Liver (tissue), 3 donors: ENCODE results near the gene TCF7L1.

Experiments used
- ATF3 ChIP-seq: IDR thresholded peaks from 2 replicates; pipeline ENCODE4 v1.6.1; 2016; ENCODE audit warnings: antibody characterized with exemption
- EGR1 ChIP-seq, 2 donors: IDR thresholded peaks; 2 replicates each; pipeline ENCODE4 v1.6.1; 2016 to 2018; ENCODE audit warnings: antibody characterized with exemption in 2 of 2, low read depth in 2 of 2
- JUND ChIP-seq, 2 donors: IDR thresholded peaks; 2 replicates each; pipeline ENCODE4 v1.6.1; 2016; ENCODE audit warnings: antibody characterized with exemption in 2 of 2
- REST ChIP-seq: IDR thresholded peaks from 2 replicates; pipeline ENCODE4 v1.6.1; 2016; ENCODE audit warnings: antibody characterized with exemption, mild to moderate bottlenecking
- SP1 ChIP-seq: IDR thresholded peaks from 2 replicates; pipeline ENCODE4 v1.6.1; 2018; ENCODE audit warnings: antibody characterized with exemption, mild to moderate bottlenecking
- TAF1 ChIP-seq: conservative IDR thresholded peaks from 2 replicates; pipeline ENCODE4 v1.6.1; 2016; ENCODE audit warnings: antibody characterized with exemption, mild to moderate bottlenecking
- YY1 ChIP-seq: IDR thresholded peaks from 2 replicates; pipeline ENCODE4 v1.6.1; 2016; ENCODE audit warnings: antibody characterized with exemption, mild to moderate bottlenecking
- TF ChIP-seq, protein P1 (sequence below): fragments of 150-350 bp; IDR thresholded peaks from 2 replicates; pipeline ENCODE4 v1.5.1; 2017; ENCODE audit warnings: improper control_type of control experiment, low read depth, low read length; ENCODE audit not compliant: missing input control
- TF ChIP-seq, protein P2 (sequence below): IDR thresholded peaks from 2 replicates; pipeline ENCODE4 v1.6.1; 2016; ENCODE audit warnings: antibody characterized with exemption
- donor health status: healthy.
- donor health status: healthy.

DNA sequence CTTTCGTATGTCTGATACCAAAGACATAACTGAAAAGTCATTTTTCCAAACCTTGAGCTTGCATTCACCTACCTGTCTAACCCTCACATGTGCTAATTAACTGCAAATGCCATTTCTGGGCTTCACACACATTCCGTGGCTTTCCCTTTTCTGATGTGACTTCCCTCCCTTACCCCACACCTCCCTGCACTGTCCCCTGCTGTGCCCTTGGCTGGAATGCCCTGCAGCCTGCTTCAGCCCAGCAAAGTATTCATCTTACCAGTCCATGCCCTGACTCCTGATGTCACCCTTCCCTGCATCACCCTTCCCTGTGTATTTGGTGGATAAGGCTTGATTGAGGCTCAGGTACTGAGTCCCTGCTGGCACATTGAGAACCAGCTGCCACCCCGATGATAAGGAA lies 209.0 kb downstream of the TCF7L1 start:
- TF ChIP-seq, protein P1, sequence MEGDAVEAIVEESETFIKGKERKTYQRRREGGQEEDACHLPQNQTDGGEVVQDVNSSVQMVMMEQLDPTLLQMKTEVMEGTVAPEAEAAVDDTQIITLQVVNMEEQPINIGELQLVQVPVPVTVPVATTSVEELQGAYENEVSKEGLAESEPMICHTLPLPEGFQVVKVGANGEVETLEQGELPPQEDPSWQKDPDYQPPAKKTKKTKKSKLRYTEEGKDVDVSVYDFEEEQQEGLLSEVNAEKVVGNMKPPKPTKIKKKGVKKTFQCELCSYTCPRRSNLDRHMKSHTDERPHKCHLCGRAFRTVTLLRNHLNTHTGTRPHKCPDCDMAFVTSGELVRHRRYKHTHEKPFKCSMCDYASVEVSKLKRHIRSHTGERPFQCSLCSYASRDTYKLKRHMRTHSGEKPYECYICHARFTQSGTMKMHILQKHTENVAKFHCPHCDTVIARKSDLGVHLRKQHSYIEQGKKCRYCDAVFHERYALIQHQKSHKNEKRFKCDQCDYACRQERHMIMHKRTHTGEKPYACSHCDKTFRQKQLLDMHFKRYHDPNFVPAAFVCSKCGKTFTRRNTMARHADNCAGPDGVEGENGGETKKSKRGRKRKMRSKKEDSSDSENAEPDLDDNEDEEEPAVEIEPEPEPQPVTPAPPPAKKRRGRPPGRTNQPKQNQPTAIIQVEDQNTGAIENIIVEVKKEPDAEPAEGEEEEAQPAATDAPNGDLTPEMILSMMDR, result no peak
- TF ChIP-seq JUND (IDR thresholded peaks at IDR 0.05) (no peak), REST (no peak), TAF1 (no peak), YY1 (no peak), ATF3 (no peak), EGR1 (IDR thresholded peaks at IDR 0.05; ENCODE audit: low read depth in 2 of 2) (no peak), SP1 (no peak)
- TF ChIP-seq, protein P2, sequence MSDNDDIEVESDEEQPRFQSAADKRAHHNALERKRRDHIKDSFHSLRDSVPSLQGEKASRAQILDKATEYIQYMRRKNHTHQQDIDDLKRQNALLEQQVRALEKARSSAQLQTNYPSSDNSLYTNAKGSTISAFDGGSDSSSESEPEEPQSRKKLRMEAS, result no peak
